GM04504 (cell line): Measurements from ENCODE around the gene ITGB3.
"Not testable (repeated sequence)": the region's sequence is repeated elsewhere in the genome, so short reads cannot be mapped to it uniquely, and the experiment has no call there.

Experiments
- DNase-seq: peaks from one replicate; pipeline ENCODE4 v3.0.0-alpha.2; 2012; ENCODE audit warnings: low read depth

ITGB3 gene

DNA sequence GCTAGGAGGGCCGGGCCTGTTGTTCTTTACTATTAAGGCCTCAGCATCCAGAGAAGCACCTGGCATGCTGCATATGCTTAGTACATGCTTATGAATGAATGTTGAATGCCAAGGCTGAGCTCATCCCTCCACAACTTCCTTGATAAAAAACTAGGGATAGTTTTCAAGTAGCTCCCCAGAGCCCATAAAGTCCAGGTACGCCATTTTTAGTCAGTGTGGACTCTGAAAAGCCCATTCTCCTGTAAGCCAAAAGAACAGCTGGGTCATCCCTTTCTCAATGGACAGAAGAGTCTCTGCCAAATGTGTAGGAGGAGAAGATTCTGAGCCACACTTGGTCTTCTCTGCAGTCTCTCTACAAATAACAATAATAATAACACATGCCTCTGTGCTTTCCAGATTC lies 8.9 kb upstream of the ITGB3 start:
- no peak for DNase-seq

GRCh38 chr17:47246120-47246519 lies 7.5 kb upstream of the ITGB3 start:
- no peak for DNase-seq

- no peak for DNase-seq
Observed at GRCh38 chr17:47250855-47251254, 2.8 kb upstream of the ITGB3 start.

- no peak for DNase-seq
Observed at GRCh38 chr17:47251421-47251940, 2.1 kb upstream of the ITGB3 start.

DNA sequence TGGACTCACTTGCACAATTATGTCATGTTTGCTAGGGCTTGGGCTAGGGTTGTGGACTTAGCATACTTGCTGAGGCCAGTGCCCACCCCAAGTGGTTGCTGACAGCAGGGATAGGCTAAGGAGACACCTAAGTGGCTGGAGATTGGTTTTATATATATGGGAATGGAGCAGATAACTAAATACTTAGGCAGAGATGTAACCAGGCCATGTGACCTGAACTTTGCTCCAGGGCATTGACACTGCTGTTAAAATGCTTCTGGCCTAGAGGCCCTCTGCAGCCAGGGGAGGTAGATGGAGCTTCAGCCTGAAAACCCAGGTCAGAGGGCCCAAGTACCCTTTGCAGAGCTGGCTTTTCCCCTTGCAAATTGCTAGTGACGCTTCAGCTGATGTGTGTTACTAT lies 1.4 kb upstream of the ITGB3 start:
- no peak for DNase-seq

- no peak for DNase-seq
Observed at GRCh38 chr17:47252766-47253512, 688 bp upstream of the ITGB3 start.

DNA sequence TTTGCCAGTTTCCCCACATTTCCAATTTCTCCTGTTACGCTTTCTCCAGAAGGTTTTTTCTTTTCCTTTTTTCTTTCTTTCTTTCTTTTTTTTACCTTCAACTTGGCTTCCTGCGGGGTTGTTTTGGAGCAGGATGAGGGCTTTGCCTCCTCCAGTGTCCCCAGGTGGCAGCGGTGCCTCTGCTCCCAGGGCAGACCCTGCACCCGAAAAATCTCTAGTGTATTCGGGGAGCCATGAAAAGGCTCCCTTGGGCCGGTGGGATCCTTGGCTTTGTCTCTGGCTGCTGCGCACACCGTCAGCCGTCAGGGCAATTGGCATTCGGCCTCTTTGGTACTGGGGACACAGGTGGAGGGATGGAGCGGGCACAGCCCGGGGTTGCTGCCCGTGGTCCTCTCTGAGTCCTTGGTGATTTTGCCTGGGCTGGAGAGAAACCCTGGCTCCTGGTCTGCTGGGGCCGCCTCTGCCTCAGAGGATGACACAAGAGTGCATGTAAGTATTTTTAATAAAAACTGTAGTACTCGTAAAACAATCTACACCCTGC lies 846 bp downstream of the ITGB3 start:
- no peak for DNase-seq

- DNase-seq: peak; percentile 64
Observed at GRCh38 chr17:47257651-47258339, 4.2 kb downstream of the ITGB3 start.

DNA sequence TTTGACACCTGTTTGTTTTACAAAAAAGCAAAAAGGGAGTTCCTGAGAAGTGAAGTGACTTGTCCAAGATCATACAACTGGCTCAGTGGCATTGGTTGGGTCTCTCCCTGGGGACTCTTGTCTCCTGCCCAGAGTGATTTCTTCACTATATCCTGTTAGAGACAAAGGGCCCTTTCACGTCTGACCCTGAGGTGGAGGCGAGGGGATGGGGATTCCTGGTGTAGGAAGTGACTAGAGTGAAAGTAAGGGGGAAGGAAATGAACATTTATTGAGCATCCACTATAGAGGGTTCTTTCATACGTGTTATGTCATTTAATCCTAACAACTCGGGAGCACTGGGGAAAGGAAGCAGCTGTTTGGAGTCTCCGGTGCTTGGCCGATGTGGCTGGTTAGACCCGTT lies 9.0 kb downstream of the ITGB3 start:
- no peak for DNase-seq

GRCh38 chr17:47264166-47264565 lies 10.5 kb downstream of the ITGB3 start:
- no peak for DNase-seq

GRCh38 chr17:47265983-47266541 lies 12.4 kb downstream of the ITGB3 start:
- no peak for DNase-seq

- no peak for DNase-seq
Observed at GRCh38 chr17:47266782-47267181, 13.2 kb downstream of the ITGB3 start.

DNA sequence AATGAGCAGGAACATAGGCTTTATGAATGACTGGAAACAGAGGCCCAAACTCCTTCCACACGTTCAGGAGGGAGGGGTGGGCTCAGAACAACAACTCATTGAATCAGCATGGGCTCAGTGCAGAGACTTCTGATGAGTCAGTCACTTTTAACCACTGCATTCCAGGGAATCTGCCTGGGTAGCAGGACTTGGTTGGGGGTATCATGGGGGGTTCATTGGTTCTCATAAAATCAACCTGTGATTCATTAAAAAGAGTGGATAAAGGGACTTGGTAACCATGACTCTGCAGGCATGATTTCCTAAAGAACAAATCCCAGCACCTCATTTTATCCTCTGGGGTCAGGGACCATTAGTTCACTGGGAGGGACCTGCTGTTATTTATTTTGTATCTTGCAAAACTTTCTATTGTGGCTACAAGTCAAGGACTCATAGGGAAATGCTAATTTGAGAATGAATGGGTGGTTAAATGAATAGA lies 13.8 kb downstream of the ITGB3 start:
- peak; percentile 74 for DNase-seq

- DNase-seq: not testable (repeated sequence)
Observed at GRCh38 chr17:47268964-47269363, 15.3 kb downstream of the ITGB3 start.

GRCh38 chr17:47269561-47270280 lies 16.1 kb downstream of the ITGB3 start:
- not testable (repeated sequence) for DNase-seq

GRCh38 chr17:47270946-47271705 lies 17.5 kb downstream of the ITGB3 start:
- DNase-seq: no peak

DNA sequence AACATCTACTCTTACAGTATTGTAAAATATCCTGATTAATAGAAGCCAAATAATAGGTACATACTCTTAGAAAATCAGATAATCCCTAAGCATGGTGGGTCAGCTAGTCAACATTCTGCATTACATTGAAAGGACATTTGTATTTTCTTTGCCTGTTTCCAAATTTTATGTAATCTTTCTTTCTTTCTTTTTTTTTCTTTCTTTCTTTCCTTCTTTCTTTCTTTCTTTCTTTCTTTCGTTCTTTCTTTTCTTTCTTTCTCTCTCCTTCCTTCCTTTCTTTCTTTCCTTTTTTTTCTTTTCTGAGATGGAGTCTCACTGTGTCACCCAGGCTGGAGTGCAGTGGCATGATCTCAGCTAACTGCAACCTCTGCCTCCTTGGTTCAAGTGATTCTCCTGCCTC lies 18.9 kb downstream of the ITGB3 start:
- DNase-seq: no peak

- no peak for DNase-seq
Observed at GRCh38 chr17:47273245-47273644, 19.6 kb downstream of the ITGB3 start.

DNA sequence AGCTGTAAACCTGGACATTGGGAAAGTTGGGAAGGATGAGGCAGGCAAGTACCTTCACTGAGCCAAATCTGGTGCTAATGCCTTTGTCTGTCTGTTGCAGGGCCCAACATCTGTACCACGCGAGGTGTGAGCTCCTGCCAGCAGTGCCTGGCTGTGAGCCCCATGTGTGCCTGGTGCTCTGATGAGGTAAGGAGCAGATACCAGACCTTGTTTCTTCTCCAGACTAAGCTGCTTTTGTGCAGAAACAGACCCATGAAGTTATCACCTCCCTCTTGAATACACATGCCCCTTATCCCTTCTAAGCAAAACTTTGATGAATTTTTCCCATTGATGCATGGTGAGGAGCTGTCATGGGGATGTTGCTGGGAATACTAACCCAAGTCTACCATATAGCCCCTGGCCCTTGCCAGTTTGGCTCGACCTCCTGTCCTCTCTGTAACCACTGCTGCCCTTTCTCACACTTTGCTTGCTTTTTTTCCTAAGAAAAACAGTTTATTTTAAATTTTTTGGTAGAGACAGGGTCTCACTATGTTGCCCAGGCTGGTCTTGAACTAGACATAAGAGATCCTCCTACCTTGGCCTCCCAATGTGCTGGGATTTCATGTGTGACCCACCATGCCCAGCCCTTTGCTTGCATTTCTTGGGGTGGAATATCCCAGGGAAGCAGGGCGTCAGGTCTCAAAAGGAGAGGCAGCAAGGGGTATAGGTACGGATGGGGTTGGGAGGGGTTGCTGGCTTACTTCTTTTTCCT lies 20.9 kb downstream of the ITGB3 start:
- DNase-seq: no peak

GRCh38 chr17:47275245-47275984 lies 21.8 kb downstream of the ITGB3 start:
- DNase-seq: peak; percentile 91
